IPS-18c (cell line): ENCODE data around the gene UGT1A8.

Source experiments
- H3K4me3 ChIP-seq: 2 replicates; pipeline ENCODE4 v1.7.0; 2013; ENCODE audit warnings: low read depth, mild to moderate bottlenecking, low read length, moderate library complexity; ENCODE audit not compliant: insufficient read depth
- H3K9me3 ChIP-seq: one replicate; pipeline ENCODE4 v1.6.1; 2013; ENCODE audit warnings: mild to moderate bottlenecking, low read length, moderate library complexity; ENCODE audit not compliant: control insufficient read depth, insufficient read depth

Gene UGT1A8

GRCh38 chr2:233673896-233674295, 56.5 kb downstream of the UGT1A8 start:
- H3K9me3 ChIP-seq, result no peaks in the 10 kb centered on the region

GRCh38 chr2:233674314-233674713, 56.9 kb downstream of the UGT1A8 start:
- Histone ChIP-seq H3K9me3 (no peaks in the 10 kb centered on the region), H3K4me3 (no peak overlapping the region)

More at GRCh38 chr2:233673896-233674295, 56.5 kb downstream of the UGT1A8 start:
- H3K4me3 ChIP-seq, result no peak overlapping the region

- H3K4me3 ChIP-seq, result no peak overlapping the region
- H3K9me3 ChIP-seq, result no peaks in the 10 kb centered on the region
Measured at GRCh38 chr2:233674995-233675394, 57.6 kb downstream of the UGT1A8 start.

- Histone ChIP-seq H3K9me3 (no peaks in the 10 kb centered on the region), H3K4me3 (no peak overlapping the region)
Measured at GRCh38 chr2:233676046-233676445, 58.6 kb downstream of the UGT1A8 start.

- H3K9me3 ChIP-seq, result no peaks in the 10 kb centered on the region
- no peak overlapping the region for H3K4me3 ChIP-seq
Measured at GRCh38 chr2:233679196-233679595, 61.8 kb downstream of the UGT1A8 start.

- H3K4me3 ChIP-seq, result no peak overlapping the region
- no peaks in the 10 kb centered on the region for H3K9me3 ChIP-seq
Measured at GRCh38 chr2:233680361-233681045, 63.1 kb downstream of the UGT1A8 start.

- Histone ChIP-seq H3K9me3 (no peaks in the 10 kb centered on the region), H3K4me3 (no peak within 1 kb of the TSS)
Measured at GRCh38 chr2:233681521-233682099, 64.2 kb downstream of the UGT1A8 start, which contains the start of gene UGT1A7. TSS of gene UGT1A7 (plus strand) at chr2:233681901. CDS start at chr2:233681938, 37 bp downstream.

- Histone ChIP-seq H3K4me3 (no peak overlapping the region), H3K9me3 (no peaks in the 10 kb centered on the region)
Measured at GRCh38 chr2:233684640-233685039, 67.2 kb downstream of the UGT1A8 start.

- Histone ChIP-seq H3K9me3 (no peaks in the 10 kb centered on the region), H3K4me3 (no peak overlapping the region)
Measured at GRCh38 chr2:233686928-233687327, 69.5 kb downstream of the UGT1A8 start.

GRCh38 chr2:233688341-233688740, 70.9 kb downstream of the UGT1A8 start:
- Histone ChIP-seq H3K4me3 (no peak overlapping the region), H3K9me3 (peaks cover 2% of the 10 kb centered on the region)

GRCh38 chr2:233689031-233689430, 71.6 kb downstream of the UGT1A8 start:
- no peak overlapping the region for H3K4me3 ChIP-seq
- peaks cover 2% of the 10 kb centered on the region for H3K9me3 ChIP-seq

- Histone ChIP-seq H3K9me3 (peaks cover 2% of the 10 kb centered on the region), H3K4me3 (no peak overlapping the region)
Measured at GRCh38 chr2:233689501-233689900, 72.1 kb downstream of the UGT1A8 start.

GRCh38 chr2:233690444-233690843, 73.0 kb downstream of the UGT1A8 start:
- Histone ChIP-seq H3K9me3 (peaks cover 2% of the 10 kb centered on the region), H3K4me3 (no peak overlapping the region)

- peaks cover 2% of the 10 kb centered on the region for H3K9me3 ChIP-seq
- H3K4me3 ChIP-seq, result no peak overlapping the region
Measured at GRCh38 chr2:233691443-233692433, 74.3 kb downstream of the UGT1A8 start.

GRCh38 chr2:233692648-233693047, 75.2 kb downstream of the UGT1A8 start, which contains the start of gene UGT1A6:
TSS of gene UGT1A6 (plus strand) at chr2:233692890. CDS start at chr2:233693005, 115 bp downstream.
- no peak within 1 kb of the TSS for H3K4me3 ChIP-seq
- H3K9me3 ChIP-seq, result peaks cover 2% of the 10 kb centered on the region

- Histone ChIP-seq H3K9me3 (peaks cover 2% of the 10 kb centered on the region), H3K4me3 (no peak overlapping the region)
Measured at GRCh38 chr2:233693963-233694362, 76.5 kb downstream of the UGT1A8 start.

- Histone ChIP-seq H3K9me3 (no peaks in the 10 kb centered on the region), H3K4me3 (no peak overlapping the region)
Measured at GRCh38 chr2:233698740-233699139, 81.3 kb downstream of the UGT1A8 start.
